HG03139 (cell line): ENCODE data around the gene PRKCE.

Experiments
- ATAC-seq: cut with Tn5 transposase; IDR thresholded peaks from one replicate; pipeline ENCODE4 v1.9.1; 2021; ENCODE audit not compliant: unreplicated experiment

PRKCE gene

DNA sequence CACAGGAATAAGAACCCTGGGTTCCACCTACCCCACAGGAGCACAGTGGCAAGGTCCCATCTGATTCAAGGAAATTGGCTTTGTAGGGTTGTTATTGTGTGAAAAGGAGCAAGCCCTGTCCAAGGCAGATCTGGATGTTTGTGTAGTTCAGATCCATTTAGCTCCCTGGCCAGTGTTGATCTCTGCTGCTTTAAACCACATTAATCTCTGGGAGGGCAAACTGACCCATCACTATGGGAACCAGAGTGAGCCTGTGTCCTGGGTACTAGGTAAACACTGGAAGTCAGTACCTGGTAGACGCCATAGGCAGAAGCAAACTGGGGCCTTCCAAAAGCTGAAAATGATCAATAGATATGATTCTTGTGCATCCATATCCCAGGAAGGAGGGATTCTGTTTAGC, 374.2 kb downstream of the PRKCE start:
- ATAC-seq: no peak

DNA sequence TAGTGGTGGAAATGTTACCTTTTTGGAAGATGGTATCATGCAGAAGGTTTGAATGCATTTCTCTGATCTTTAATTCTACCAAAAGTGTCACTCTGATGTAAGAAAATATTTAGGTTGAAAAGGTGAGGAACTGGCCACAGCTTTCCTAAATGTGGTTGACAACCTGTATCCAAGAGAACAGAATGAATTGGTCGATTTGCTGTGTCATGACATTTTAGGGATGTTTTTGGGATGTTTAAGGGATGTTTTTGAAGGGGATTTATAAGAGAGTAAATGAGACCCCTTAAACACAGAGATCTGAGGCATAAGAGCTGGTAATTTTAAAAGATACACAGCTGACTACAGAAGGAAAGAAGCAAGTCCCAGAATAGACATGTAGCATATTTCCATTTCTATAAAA, 375.0 kb downstream of the PRKCE start:
- no peak for ATAC-seq

DNA sequence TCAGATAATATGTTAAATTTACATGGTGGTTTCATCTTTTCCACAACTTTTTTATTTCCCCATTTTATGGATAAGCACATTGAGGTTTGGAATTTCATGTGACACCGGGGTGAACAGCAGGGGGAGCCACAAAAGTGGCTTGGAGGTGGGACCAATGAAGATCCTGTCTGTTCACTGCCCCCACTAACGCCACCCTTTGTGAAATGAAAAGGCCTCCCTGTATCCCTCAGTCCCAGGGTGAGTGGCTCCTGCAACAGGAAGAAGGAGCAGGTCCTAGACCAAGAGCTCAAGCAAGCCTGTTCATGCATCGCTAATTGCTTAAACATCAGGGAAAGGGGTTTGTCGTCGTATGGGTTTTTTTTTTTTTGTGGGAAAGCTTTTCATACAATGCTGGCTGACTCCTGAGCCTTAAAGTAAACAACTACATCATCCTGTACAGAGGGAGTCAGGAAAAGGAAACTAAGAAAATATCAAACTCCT, 377.9 kb downstream of the PRKCE start:
- no peak for ATAC-seq

DNA sequence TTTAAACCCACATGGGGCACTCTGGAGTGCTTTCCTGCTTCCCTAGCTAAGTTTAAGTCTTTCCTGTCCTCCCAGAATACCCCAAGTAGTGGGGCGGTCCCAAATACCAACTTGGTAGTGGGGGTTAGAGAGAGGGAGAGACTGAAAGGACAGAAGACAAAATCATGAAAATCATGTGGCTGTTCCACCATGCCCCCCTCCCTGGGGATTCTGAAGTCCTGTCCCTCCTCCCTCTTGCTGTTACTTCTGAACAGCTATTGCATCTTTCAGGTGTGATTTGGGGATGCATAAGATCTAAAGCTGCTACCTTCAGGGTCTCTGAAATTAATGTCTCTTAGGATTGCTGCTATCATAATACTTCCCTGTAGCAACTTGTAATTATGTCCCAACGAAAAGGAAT, 378.9 kb downstream of the PRKCE start:
- ATAC-seq: no peak

DNA sequence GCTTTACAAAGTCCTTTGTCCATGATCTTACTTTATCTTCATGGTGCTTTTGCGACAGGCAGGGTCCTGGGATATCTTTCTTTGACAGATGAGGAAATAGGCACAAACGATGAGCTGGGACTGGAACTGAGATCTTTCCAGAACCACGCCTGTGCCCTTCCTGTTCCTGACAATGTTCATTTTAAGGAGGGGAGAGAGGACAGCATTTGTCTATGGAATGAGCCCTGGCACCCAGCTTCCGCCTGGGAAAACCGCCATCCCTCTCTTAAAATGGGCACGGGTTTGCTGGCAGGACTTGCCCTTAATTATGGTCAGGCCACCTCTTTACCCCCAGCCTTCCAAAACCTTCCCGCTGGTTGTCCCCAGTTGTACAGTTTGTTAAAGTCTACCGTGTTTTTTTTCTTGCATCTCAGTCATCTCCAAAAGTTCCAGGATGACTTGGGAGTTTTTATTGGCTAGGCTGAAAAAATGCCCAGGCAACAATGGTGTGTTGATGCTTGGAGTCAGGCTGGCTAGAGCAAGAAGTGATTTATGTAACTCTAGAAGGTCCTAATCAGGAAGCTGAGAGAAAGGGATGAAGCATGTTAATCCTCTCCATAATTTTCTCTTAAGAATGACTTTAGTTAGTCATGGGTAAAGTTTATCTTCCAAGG, 380.8 kb downstream of the PRKCE start:
- ATAC-seq: no peak

DNA sequence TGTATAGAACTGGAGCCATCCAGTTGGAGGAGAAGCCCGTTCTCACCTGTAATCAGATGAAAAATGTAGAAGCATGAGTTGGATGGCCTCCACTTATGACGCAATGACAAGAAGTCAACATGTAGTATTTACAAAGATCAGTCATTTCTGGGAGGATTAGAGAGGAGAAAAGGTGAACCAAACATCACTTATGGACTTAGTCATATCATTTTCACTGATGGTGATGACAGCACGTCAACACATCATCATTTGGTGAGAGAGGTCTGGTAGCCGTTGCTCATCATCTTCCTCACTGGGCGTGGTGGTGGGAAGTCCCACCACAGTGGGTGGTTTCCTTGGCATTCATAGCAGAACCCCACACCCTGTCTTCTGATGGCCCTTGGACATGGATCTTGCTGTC, 381.5 kb downstream of the PRKCE start:
- ATAC-seq: no peak

DNA sequence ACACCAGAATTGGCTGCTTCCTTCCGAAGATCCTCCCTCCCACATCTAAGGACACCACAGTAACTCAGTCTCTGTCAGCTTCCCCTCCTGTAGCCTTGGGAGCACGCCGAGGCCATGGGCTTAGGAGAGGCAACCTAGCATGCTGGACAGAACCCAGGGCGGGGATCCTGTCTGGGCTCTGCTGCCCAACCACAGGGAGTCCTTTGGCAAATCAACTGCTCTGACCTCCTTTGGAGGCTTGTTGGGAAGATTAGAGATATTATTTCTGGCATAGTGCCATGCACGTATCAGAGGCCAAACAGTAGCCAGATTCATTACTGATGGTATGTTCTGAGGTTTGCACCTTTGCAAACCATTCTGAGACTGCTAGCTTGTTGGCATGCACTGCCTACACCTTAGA, 383.1 kb downstream of the PRKCE start:
- ATAC-seq: no peak

DNA sequence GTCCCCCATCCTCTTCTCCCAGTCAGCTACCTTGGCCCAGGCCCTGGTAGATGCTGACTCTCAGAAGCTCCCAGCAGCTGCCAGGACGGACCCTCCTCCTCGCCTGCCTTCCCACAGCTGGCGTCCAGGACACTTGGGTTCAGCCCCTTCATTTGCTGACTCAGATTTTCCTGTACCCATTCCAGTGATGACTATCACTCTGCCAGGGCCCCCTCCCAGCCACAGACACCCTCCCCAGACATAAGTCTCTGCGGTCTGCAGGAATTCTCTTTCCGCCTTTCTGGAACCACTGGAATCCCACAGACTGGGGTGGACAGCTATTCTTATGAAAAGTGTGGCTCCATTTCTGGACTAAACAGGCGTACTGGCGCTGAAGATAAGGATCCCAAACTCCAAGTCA, 385.5 kb downstream of the PRKCE start:
- no peak for ATAC-seq

DNA sequence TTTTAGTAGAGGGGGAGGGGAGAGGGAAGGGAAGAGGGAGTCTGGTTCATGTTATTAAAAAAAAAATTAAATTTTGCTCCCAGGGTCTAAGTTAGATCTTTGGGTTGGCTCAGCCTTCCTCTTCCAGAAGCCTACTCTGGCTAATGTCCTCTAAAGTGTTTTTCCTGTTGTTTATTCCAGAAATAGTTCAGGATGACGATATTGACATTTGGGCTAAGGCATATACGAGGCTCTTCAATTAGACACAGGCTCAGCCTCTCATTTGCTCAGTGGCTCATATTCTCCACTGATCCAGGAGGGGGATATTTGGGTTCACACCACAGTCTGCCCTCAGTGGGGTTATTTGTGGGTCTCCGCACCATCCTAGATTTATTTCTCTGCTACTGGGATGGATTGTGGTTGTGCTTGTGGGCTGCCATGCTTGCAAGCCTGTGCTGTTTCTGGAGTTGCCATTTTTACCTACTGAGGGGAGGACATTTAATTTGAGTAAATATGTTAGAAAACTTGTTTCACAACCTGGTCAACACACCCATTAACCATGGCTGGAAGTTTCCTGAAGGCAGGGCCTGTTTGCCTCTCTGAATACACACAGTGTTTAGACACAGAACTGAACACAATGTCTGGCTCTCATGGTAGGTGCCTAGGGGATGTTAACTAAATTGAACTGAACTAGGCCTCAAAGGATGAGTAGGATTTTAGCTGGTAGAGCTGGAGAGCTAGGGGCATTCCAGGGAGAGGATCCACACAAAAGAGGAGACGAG, 388.2 kb downstream of the PRKCE start:
- ATAC-seq: no peak

DNA sequence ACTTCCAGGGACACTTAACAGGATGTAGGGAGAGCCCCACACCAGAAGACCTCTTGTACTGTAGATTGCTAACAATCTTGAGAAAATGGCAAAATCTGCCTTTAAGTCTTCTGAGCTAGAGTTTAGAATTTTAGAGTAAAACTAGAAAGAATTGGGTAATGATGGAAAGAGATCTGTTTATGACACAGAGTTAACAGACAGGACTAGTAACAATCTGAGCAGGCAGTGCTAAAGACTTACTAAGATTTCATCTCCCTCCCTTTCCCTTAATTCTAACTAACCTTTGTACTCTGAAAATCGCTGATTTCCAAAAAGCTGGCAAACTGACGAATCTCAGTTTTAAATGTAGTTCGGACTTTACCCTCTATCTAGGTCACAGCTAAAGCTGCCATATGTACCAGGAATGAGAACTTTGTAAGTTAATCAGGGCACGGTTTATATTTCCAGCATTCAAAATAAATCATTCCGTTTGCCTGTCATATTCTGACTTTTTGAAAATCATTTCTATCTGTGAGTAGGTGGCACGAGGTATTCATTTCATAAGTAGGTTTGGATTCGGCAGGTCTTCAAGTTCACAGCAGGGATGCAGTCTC, 389.2 kb downstream of the PRKCE start:
- ATAC-seq: no peak

DNA sequence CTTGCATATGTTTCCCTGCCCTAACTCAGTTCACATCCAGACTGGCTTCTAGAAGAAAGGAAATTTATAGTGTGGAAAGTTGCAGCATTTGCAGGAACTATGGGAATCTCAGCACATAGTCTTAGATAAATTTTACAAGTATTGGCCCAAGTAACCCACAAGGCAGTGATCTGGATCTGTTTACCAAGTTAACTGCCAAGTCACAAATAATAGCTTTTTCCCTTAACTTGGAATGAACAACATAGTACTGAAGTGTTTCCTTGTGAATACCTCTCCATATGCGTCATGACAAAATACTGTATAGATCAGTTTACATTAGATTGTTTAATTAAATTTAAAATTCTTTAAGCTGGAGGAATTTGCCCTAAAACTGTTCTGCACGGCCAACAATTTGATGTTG, 390.0 kb downstream of the PRKCE start:
- no peak for ATAC-seq

DNA sequence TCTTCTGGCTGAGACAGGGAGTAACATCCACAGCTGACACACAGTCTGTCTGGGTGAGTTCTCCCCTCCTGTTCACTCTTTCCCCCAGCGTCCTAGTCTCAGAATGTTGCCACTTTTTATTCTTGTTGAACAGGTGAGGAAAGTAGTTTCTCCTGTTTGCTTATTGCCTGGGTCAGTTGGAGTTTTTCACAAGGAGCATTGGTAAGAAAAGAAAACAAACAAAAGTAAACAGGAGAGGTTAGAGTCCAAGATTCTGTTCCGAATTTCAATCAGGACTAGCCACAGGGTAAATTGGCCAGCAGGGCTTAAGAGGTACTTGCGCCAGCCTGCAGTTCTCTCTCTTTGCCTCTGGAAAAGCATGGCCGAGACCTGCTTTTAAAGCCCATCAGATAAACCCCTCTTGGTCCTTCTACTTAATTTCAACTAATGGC, 390.7 kb downstream of the PRKCE start:
- no peak for ATAC-seq

DNA sequence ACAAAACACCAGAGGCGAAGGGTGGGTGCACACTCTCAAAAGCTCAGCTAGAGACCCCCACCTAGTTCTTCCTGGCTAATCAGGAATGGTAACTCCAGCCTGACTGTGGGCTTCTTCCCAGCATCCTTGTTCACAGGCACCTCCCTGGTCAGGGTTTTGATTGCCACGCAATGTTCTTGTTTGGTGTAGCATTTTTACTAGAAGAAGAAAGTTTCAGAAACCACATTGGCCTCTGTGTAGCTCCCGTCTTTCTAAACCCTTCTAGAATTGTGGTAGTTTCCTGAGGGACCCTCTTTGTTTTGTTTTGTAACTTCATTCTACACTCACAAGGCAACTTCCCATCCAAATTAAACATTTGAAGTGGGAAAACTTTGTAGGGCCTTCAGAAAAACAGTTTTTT, 391.2 kb downstream of the PRKCE start:
- no peak for ATAC-seq

DNA sequence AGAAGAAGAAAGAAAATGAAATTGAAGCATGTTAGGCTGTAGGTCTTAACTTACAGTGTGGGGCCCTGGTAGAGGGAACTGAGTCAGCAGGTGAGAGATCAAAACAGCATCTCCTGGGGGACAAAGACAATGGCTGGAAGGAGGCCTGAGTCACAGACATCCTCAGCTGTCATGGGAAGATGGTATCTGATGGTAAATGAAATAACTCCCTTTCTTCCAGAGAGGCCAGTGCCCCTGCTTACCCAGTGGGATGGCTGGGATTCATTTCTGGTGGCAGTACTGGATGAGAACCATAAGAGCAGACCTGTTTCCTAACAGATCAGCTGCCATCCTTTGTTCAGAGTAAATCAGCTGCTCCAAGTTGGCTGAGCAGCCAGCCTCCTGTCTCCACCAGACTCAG, 394.4 kb downstream of the PRKCE start:
- ATAC-seq: no peak

DNA sequence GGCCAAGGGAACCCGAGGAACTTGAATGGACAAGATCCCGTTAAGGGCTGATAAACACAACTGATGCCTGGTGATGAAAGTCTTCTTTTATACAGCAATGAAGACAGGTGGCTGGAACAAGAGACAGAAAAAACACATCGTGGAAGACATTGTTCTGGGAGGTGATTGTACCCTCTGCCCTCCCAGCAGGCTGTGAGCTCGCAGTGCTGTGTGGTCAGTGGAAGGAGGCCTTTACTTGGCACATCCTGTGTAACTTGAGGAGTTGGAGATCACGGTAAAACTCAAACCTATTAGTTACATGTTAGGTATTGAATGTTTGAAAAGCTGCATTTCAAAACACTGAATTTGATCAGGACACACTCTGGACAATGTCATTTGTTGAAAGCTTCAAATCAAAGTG, 395.8 kb downstream of the PRKCE start:
- ATAC-seq: no peak

DNA sequence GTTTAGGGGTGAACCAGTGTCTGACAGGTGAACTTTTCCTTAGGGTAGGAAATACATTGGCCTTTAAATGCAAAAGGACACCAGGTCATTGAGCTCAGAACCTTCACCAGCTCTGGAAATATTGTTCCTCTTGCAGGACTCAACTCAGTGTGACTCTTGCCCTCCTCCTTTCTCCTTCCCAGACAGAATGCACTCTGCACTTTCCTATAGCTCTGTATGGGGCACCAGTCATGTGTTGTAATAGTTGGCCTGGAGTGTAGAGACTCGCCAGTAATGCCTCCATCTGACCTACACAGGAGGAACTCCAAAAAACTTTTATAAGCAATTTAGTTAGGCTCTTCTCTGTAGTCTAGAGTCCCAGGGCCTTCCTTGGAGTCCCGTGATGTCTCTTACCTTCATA, 397.2 kb downstream of the PRKCE start:
- no peak for ATAC-seq

DNA sequence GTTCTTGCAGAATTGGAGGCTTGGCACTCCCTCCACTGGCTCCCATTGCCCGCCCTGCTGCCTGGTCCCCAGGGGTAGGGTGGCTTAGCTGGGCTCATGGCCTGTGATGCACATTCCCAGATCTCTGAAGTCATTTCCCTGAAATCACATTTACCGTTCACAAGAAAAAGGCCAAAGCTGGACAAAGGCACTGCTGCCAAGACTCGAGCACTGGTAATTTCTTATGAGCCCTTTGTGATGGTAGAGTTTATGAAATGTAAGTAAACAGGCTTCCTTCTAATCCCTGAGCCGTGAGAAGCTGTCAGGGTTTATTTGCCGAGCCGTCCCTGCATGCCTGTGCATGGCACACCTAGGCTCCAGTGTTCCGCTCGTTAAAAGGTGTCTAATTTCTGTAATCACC, 398.6 kb downstream of the PRKCE start:
- no peak for ATAC-seq

DNA sequence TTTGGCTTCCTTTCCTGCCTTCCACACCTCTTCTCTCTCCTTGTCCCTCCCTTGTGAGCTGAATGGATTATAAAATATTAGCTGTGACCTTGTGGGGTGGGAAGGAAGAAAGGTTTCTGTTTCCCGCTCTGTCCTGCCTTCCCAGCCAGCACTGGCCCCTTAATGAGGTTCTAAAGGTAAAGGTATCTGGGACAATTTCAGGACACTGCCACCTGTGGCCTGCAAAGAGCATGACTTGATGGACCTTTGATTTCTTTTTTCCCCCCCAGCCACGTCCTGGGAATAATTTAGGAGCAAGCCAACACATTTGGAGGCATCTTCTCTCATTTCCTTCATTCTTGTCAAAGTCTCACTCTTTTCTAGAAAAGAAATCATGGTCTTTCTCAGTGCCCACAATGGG, 399.0 kb downstream of the PRKCE start:
- ATAC-seq: no peak

DNA sequence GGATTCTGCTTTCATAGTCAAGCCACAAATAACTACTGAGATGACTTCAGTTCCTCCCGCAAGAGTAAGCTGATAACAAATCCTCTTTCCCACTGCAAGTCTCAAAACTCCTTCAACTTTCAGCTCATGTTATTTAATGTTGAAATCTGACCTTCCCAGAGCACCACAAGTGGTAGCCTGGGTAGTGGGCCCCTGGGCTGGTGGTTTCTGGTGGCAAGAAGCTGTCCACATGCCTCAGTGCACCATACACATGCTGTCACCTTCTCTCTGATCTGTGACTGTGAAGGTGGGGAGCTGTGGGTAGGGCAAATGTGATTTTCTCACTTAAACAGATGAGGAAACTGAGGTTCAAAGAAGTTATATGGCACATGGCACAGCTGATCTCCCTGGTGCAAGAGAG, 399.6 kb downstream of the PRKCE start:
- no peak for ATAC-seq

DNA sequence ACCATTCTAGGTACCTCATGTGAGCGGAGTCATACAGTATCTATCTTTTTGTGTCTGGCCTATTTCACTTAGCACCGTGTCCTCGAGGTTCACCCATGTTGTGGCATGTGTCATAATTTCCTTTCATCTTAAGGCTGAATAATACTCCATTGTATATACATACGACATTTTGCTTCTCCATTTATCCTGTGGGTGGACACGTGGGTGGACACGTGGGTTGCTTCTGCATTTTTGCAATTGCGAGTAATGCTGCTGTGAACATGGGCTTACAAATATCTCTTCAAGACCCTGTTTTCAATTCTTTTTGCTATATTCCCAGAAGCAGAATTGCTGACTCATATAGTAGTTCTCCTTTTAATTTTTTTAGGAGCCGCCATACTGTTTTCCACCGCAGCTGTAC, 402.1 kb downstream of the PRKCE start:
- no peak for ATAC-seq

DNA sequence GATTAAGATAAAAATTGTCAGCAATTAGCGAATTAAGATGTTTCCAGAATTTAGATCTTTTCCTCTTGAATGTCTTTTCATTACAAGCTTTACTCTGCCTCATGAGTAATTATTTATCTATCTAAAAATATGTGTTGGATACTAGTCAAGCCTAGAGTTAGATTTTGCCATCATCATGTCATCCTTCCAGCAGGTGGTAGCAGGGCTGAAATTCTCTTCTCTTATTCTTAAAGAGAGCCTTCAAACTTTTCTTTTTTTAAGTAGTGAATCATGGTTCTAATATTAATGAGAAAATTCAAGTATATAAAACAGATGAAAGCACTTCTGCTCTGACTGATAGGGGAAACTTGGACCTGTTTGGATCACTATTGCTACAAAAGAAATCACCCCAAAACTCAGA, 405.1 kb downstream of the PRKCE start:
- no peak for ATAC-seq

DNA sequence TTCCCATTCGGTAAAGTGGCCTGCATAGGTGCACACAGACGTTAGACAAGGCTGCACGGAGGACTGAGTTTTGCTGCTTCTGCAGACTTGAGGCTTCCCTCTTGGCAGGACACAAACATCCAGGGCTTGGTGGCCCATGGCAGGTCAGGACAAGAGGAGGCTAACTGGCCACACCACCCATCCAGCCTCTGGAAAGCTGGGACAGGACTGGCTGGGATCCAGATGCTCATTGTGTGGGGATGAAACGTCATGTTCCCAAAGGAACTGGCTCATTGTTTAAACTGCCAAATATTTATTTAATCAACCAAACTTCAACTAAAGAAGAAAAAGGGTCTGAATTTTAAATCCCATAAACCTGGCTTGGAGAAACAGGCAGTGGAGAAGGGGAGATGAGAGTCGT, 406.7 kb downstream of the PRKCE start:
- ATAC-seq: no peak
